GM21360 (cell line): ENCODE data around the gene ZBTB34.

Source experiments
- ATAC-seq: cut with Tn5 transposase; IDR thresholded peaks from one replicate; pipeline ENCODE4 v1.9.1; 2021; ENCODE audit warnings: mild to moderate bottlenecking, moderate library complexity; ENCODE audit not compliant: unreplicated experiment

The ZBTB34 gene

DNA sequence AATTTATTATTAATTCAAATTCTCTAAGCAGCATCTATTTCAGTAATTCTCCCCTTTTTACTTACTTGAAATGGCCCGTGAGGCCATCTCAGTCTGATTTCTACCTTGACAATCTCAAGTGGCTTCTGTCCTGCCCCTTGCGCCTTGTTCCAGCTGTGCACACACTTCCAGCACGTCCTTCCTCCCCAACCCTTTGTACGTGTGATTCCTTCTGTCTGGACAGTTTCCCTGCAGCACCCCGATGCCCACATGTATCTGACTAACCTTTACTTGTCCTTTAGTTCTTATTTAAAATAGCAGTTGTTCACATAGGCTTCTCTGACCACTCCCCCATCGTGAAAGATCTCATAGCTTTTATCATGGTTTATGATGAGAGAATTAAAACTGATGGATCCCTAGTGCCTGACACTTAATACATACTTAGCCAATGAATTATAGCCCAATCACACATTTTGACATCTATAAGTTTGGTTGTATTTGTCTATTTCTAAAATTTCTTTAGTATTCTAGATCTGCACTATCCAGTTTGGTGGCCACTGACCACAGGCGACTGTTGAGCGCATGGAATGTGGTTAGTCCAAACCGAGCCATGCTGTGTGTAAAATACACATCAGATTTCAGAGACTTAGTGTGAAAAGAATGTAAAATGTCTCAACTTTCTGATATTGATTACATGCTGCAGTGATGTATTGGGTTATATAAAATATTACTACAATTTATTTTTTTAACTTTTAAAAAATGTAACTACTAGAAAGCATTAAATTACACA, 14.3 kb downstream of the ZBTB34 start:
- ATAC-seq, result no peak

DNA sequence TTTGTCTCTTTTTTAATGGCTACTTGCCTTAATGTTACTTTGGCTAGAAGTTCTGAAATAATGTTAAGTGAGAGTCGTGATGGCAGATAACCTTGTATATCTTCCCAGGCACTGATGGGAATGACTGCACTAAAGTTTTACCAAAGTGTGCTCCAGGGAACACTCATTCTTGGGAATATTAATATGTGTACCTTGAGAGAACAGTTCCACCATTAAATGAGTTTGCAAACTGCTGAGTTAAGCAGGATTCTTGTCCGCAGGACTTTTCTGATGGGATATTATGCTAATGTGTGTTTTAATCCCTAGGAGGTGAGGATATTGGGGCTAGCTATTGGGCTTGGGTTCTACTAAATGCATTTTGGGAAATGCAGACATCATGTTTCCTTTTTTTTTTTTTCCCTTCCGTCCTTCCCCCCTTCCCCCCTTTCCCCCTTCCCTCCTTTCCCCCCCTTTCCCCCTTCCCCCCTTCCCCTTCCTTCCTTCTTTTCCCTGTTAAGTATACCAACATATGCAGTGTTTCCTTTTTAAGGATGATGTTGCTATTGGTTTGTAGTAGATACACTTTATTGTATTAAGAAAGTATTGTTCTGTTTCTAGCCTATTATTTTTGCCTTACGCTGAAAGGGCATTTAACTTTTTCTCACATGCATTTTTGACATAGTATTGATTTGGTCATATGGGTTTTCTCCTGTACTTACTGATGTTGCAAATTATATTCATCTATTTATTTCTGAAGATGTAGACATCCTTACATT, 15.5 kb downstream of the ZBTB34 start:
- ATAC-seq, result no peak

DNA sequence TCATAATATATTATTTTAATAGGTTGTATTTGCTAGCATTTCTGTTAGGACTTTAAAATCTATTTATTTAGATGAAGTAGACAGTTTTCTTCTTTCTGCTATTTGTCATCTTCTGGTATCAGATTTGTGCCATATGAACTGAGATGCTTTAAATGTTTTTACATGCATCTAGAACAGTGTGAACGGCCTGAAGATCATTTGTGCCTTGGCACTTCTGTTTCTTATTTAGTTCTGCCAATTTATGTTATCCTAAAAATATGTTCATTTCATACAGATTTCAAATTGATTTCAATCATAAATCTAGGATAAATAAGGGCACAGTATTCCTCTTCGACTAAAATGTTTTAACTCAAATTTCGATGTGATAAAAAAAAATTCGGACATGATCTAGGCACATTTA, 16.1 kb downstream of the ZBTB34 start:
- no peak for ATAC-seq

DNA sequence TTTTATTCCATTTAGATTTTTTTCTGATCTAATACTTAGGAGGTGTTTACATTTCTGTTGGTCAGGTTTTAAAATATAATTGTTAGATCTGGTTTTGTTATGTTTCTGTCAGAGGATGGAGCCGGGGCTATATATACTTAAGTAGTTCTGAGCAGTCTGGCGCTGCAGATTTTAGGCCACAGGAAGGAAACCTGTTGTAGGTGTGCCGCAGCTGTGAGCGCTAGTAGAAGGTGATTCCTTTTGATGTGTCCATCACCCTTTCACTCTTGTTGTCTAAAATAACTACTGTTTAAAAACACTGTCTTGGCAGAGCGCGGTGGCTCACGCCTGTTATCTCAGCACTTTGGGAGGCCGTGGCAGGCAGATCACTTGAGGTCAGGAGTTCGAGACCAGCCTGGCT, 17.0 kb downstream of the ZBTB34 start:
- ATAC-seq, result no peak

DNA sequence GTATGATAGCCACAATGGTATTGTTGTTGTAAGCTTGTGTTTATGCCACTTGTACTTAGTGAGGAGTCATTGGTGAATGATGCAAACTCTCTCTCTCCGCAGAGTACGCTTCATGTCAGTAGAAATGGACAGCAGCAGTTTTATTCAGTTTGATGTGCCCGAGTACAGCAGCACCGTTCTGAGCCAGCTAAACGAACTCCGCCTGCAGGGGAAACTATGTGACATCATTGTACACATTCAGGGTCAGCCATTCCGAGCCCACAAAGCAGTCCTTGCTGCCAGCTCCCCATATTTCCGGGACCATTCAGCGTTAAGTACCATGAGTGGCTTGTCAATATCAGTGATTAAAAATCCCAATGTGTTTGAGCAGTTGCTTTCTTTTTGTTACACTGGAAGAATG, 18.8 kb downstream of the ZBTB34 start:
- no peak for ATAC-seq

DNA sequence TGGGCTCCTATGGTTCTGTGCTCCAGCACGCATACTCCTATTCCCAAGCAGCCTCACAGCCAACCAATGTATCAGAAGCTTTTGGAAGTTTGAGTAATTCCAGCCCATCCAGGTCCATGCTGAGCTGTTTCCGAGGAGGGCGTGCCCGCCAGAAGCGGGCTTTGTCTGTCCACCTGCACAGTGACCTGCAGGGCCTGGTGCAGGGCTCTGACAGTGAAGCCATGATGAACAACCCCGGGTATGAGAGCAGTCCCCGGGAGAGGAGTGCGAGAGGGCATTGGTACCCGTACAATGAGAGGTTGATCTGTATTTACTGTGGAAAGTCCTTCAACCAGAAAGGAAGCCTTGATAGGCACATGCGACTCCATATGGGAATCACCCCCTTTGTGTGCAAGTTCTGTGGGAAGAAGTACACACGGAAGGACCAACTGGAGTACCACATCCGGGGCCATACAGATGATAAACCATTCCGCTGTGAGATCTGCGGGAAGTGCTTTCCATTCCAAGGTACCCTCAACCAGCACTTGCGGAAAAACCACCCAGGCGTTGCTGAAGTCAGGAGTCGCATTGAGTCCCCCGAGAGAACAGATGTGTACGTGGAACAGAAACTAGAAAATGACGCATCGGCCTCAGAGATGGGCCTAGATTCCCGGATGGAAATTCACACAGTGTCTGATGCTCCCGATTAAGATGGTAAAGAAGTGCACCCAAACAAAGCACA, 19.9 kb downstream of the ZBTB34 start:
- no peak for ATAC-seq

DNA sequence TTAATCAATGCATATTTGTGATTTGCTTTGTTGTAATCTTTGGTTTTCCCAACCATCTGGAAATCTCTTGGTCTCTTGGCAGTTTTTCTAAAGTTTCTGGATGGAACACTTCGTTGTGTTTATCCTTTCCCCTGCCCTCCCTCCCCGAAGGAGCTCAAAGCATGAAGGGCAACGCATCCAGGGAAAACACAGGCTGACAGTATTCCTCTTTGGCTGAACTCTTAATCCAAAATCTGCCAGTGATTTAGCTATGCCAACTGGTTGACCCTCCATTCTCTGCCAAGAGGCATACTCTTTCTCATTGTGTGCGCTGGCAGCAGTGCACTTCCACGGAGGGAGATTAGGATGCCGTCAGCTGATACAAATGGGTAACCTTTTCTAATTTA, 20.5 kb downstream of the ZBTB34 start:
- ATAC-seq, result no peak

DNA sequence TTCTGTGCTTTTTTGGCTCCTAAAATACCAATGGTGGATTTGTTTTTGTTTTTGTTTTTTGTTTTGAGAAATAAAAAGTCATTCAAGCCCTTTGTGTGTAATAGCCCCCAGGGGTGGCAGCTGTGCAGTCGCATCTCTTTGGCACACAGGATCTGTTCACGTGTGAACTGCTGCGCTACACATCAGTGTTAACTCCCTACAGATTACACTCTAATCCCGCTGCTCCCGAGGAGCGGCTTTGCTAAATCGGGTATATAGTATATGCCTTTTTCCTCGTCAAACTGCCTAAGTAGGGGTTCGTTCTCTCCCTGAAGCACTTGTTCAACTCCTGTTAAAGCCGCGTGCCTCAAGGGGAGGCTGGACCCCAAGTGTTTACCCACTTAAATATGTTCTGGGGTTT, 22.3 kb downstream of the ZBTB34 start:
- ATAC-seq, result no peak

DNA sequence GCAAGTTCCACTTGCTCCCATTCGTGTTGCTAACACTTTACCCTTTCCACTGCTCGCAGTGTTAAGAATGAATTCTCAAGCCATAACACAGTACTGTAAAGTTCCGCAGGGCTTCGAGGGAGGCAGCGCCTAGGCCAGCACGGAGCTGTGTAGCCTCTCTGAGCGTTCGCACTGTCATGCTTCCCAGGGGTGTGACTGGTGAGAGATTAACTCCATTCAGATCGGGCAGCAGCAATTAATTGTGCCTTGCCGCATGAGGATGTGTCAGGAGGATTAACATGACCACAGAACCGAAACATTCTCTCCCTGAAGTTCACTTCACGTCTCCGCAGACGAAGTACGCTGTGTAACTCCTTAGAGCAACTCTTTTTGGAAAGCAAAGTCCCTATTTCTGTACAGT, 23.2 kb downstream of the ZBTB34 start:
- ATAC-seq, result no peak

DNA sequence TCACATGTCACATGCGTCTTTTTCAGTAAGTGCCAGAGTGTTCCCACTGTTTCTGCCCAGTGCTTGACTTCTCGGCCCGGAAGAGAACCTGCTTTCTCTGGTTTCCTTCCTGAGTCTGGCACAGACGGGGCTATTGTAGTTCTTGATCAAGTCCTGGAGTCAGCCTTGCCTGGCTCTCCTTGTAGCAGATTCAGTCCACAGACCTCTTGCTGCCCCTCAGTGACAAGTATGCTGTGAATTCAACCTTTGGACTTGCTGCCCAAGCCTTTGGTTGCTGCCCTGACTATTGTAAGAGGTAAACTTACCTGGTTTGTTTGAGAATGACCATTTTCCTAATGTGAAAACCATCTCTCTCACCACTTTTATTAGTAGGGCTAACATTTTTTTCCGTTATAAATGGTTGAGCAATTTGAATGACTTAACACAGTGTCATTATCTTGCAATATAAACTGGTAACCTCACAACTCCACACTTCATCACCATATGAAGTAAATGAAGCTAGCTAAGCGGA, 24.7 kb downstream of the ZBTB34 start:
- ATAC-seq, result no peak

DNA sequence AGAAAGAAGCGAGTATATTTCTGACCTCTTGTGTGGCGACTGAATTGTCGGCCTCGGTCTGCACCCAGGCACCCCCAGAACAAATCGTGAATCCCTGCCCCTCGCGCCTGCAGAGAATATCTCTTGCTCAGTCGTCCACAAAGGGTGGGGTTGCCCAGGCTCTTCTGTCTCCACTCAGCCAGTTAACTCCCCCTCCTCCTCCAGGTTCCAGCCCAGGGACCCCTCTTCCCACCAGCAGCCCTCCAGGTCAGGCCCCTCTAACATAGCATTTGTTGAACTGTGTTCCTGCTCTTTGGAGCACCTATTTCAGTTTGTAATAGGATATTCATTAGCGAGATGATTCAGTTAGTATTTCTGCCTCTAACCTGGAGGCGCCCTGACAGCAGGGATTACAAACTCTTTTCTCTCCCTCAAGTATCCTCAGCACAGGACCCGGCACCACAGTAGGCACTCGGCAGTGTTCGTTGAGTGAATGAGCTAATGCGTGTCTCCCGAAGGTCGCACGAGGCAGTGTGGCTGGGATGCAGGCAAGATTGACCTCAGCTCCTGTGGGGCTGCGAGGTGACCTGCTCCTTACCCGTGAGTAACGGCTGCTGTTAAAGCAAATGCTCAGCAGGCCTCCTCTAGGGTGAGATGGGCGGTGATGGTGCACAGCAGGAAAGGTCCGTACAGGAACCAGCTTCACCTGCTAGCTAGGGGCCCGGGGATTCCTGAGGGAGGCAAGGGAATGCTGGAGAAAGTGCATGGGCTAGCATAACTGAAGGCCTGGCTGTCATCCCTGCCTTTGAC, 25.8 kb downstream of the ZBTB34 start:
- no peak for ATAC-seq

DNA sequence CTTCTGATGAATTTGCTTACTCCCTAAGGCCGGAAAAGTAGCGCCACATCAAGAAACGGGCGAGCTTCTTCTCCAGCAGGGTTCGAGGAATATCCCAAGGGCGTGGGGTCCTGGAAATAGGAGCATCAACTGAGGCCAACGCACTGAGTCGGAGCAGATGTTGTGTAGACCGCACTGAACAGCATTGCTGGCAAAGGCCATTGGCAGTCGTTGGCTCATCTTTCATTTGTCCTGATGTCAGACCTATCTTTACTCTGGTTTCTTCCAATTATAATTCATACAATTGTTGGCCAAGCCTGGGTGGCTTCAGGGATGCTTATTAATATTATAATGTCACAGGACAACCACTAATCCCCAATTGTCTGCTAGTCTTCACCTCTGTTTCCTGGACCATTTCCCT, 26.5 kb downstream of the ZBTB34 start:
- ATAC-seq, result no peak

DNA sequence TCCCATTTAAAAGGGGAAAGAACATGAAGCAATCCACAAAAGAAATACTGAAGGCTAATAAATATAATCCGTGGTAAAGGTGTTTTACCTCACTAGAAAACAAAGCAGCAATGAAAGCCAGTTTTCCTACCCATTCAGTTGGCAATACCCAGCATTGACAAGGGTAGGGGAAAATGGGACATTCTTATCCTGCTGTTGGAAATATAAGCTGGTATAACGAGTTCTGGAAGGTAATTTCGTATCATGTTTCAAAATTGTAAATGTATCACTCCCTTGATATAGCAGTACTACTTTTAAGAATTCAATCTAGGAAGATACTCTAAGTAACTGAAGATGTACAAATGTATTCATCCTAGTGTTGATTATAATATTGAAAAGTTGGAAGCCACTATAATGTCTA, 31.2 kb downstream of the ZBTB34 start:
- no peak for ATAC-seq

DNA sequence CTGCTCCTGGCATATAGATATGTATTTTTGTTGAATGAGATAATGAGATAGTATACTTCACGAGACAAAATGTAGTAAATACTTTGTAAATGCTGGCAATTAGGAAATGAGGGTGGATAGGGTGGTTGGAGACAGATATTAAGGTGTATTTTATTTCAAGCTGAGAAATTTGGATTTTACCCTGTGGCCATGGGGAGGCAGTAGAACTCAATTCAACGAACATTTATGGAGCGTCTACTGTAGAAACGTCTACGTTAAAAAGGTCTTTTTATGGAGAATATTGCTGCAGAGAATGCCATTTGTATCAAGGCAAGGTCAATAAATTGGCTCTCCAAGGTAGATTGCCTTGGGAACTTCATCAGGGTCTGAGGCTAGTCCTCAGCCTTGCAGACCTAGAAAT, 32.6 kb downstream of the ZBTB34 start:
- ATAC-seq, result no peak

DNA sequence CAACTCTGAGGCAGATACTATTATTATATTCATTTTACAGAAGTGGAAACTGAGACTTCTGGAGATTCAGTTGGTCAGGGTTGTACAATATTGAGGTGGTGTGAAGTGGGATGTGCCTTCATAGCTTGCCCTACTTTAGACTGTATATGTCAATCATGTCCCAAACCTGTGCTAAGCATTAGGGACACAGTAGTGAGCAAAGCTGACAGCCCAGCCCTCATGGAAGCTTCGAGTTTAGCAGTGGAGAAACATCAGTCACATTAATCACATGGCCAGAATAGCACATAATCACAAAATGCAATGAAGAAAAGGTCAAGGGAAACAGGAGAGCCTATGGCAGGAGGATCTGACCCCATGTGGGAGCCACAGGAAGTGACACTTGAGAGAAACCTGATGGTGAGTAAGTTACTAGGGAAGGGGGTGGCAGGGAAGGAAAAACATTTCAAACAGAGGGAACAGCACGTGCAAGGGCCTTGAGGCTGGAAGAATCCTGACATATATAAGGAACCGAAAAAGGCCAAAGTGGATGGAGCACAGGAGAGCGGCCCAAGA, 33.7 kb downstream of the ZBTB34 start:
- ATAC-seq, result no peak

DNA sequence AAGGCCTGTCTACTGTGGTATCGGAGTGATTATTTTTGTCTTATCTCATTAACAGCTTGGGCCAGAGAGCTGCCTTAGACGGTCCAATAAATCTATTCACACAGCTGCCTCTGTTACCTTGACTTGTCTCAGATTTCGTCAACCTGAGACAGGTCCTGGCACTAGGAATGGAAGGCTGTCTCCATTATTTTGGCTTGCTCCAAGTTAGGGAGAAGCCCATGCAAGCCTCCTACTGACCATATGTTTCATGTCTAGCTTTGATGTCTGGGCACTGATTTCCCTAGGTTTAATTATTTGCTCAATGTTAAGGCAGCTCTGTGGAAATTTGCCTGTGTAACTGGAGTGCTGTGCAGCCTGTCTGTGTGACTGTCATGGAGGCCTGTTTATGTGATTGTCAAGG, 41.8 kb downstream of the ZBTB34 start:
- no peak for ATAC-seq

DNA sequence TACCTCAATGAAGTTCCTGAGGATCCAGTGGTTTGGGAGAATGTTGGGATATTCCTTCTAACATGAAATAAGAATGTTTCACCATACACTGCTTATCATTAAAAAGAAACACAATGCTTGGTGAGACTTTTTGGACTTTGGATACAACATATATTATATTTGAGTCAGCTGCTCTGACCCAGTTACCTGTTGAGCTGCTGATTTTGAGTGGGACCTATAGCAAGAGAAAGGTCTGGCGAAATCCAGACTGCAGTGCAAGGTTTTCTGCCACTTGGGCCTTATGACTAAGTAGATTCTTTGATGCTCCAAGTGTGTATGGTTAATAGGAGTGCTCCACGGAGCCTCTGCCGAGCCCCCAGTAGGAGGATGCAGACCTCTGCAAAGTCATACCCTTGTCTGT, 44.1 kb downstream of the ZBTB34 start:
- no peak for ATAC-seq

DNA sequence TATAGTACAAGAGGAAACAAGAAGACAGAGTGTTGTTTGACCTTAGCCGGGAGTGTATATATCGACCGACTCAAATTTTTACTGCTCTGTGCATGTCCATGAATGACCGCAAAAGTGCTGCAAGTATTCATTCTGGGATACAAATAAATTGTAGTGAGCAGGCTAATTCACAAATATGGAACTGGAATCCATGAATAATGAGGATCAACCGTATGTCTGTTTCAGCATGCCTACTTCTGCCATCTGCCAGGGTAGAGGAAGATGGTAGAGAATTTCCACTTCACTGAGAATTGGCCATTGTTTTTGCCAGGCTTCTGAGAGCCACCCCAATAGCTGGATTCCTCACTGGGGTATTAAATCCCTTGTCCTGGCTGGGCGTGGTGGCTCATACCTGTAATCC, 45.7 kb downstream of the ZBTB34 start:
- no peak for ATAC-seq

DNA sequence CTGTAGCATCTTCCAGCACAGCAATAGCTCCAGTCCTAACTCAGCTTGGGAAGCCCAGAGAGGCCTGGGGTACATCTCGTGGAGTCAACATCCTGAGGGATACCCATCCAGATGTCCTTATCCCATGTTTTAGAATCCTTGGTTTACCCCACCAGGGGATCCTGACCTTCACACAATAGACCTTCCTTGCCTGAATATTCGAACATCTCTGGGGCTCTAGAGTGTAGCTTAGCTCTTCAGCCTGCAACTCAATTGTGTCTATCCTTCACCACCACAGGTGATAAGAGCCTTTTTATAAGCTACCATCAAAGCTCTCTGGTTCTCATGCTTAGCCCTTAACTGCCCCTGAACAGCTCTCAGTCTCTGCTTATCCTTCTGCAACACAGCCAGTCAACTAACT, 46.6 kb downstream of the ZBTB34 start:
- ATAC-seq, result no peak

DNA sequence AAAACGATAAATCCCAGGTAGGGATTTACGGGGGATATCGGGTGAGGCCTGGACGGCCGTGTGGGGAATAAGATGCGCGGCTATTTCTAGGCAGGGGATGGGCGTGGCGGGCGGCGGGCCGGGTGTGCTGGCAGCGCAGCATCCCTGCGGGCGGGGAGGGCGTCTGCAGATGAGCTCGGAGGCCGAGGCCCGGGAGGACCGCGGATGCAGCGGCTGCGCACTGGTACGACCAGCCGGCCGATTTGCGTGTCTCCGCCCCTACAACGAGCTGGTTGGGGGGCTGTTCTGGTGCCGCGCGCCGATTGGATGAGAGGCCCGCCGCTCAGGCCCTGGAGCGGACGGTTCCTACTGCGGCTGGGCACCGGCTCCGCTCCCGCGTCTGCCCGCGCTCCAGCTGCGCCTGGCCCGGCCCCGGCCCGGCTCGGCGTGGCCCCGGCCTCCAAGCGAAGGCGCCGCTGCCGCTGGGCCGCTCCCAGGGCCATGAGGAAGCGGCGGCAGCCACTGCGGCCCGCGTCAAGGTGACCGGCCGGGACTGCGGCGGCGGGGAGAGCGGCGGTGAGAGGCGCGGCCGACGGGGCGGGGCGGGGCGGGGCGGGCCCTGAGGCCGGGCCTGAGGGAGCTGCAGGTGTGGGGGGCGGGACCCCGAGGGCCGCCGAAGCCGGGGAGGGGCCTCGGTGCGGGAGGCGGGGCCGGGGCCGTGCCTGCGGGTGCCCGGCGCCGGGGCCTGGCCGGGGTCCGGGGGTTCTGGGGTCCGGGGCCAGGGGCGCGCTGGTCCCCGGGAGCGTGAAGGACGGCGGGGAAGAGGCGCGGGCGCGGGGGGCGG, 54.2 kb downstream of the ZBTB34 start, which contains the start of gene RALGPS1:
RALGPS1 (plus strand) TSS at position 325 of the 823 bp plus-strand sequence. CDS start 47,508 bp downstream, outside the sequence.
- peak; percentile 92 for ATAC-seq
